GM12892 (cell line): ENCODE results near the gene STARD13.

Source experiments
- POLR2A ChIP-seq: IDR thresholded peaks from 2 replicates; pipeline ENCODE4 v1.6.1; 2011; ENCODE audit warnings: low read depth, low read length, control low read depth
- POLR2AphosphoS5 ChIP-seq: IDR thresholded peaks from 2 replicates; pipeline ENCODE4 v1.6.1; 2011; ENCODE audit warnings: low read depth, low read length, control low read depth

GRCh38 chr13:33189470-33189869, 96.1 kb downstream of the STARD13 start:
- TF ChIP-seq POLR2AphosphoS5 (no peak), POLR2A (no peak)
